Measurements from ENCODE around the gene TTN. TPM values are rescaled to one million over a fixed set of nuclear protein-coding genes. Genes with fewer than 3 reads are reported as not detected.

TTN gene
- total RNA-seq, 1 experiment from 2014 or later, result not detected

DNA sequence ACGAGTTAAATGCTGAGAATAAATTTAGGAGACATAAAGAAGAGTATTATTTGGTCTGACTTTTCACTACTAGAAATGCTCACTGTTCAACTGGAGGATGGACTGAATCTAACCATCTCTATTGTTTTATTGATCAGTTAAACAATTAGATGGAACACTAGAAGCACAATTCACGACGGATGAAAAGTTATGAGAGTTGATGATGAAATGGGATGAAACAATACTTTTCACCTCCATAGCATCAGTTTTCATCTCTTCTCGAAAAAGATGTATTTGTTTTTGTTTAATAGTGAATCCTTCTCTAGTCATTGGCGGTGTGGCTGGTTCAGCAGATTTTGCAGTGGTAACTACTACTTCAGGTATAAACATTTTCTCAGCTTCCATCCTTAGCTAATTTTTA is 19.3 kb downstream of the TTN start:
- no peaks in the 10 kb centered on the region for H3K4me1 ChIP-seq (replicated peaks; ENCODE audit: insufficient read depth)
- no peak overlapping the region for H3K4me3 ChIP-seq
- DNase-seq, result no peak
- no peaks in the 10 kb centered on the region for H3F3A ChIP-seq (ENCODE audit: insufficient read depth, low read depth)
- POLR2A ChIA-PET (ENCODE audit: unreplicated experiment), result interaction anchor here (0.6 kb wide), 1 partner anchor 91 kb away, joined by 4 read pairs; no protein-coding TSS in a partner anchor
- no peaks in the 10 kb centered on the region for H3K27me3 ChIP-seq (ENCODE audit: insufficient read depth, low read depth)
- H3K9me2 ChIP-seq (ENCODE audit: insufficient read depth), result no peaks in the 10 kb centered on the region
- H2AFZ ChIP-seq, result no peak overlapping the region
- no peaks in the 10 kb centered on the region for H4K20me1 ChIP-seq (ENCODE audit: insufficient read depth)
- no peaks in the 10 kb centered on the region for H3K9me3 ChIP-seq (ENCODE audit: insufficient read depth, low read depth)
- no TSS peak for BruUV-seq (replicated peaks)
- H3K4me2 ChIP-seq, result no peak overlapping the region
- TF ChIP-seq EZH2 (IDR thresholded peaks at IDR 0.05; ENCODE audit: low read depth), result no peak
- TF ChIP-seq, protein P1, sequence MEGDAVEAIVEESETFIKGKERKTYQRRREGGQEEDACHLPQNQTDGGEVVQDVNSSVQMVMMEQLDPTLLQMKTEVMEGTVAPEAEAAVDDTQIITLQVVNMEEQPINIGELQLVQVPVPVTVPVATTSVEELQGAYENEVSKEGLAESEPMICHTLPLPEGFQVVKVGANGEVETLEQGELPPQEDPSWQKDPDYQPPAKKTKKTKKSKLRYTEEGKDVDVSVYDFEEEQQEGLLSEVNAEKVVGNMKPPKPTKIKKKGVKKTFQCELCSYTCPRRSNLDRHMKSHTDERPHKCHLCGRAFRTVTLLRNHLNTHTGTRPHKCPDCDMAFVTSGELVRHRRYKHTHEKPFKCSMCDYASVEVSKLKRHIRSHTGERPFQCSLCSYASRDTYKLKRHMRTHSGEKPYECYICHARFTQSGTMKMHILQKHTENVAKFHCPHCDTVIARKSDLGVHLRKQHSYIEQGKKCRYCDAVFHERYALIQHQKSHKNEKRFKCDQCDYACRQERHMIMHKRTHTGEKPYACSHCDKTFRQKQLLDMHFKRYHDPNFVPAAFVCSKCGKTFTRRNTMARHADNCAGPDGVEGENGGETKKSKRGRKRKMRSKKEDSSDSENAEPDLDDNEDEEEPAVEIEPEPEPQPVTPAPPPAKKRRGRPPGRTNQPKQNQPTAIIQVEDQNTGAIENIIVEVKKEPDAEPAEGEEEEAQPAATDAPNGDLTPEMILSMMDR (conservative IDR thresholded peaks at IDR 0.05), result no peak
- CTCF ChIA-PET, result no interaction called here
- no peaks in the 10 kb centered on the region for H3K79me2 ChIP-seq (ENCODE audit: low read depth)
- H3K27ac ChIP-seq, result no peak overlapping the region
- no peaks in the 10 kb centered on the region for H3K36me3 ChIP-seq (ENCODE audit: low read depth)
- intact Hi-C loops (cut with micrococcal nuclease; ENCODE audit: unreplicated experiment), result no loop called here

DNA sequence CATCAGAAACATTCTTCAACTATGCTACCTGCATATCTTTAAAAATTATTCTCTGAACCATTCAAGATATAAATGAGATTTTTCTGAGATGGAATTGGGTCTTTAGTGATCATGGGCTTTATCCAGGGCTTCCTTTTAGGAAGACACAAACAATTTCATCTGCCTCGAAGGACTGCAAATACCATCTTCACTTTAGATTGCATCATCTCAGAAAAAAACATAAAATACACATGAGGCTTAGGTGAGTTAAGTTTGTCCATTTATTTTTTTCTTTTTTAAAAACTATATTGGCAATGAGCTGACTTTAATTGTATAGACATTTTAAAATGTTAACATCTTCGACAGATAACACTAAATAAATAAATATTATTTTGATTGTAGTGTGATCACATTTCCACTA is 20.1 kb downstream of the TTN start:
- no peak overlapping the region for H3K4me3 ChIP-seq
- no peak overlapping the region for H2AFZ ChIP-seq
- no peaks in the 10 kb centered on the region for H3K27me3 ChIP-seq (ENCODE audit: insufficient read depth, low read depth)
- no peak overlapping the region for H3K27ac ChIP-seq
- ChIA-PET CTCF (no interaction called here), POLR2A (ENCODE audit: unreplicated experiment) (interaction anchor here (0.6 kb wide), 1 partner anchor 92 kb away, joined by 4 read pairs; no protein-coding TSS in a partner anchor)
- TF ChIP-seq, protein P1 (conservative IDR thresholded peaks at IDR 0.05), result no peak
- TF ChIP-seq EZH2 (IDR thresholded peaks at IDR 0.05; ENCODE audit: low read depth), result no peak
- H4K20me1 ChIP-seq (ENCODE audit: insufficient read depth), result no peaks in the 10 kb centered on the region
- H3K4me2 ChIP-seq, result no peak overlapping the region
- no peak for DNase-seq
- no peaks in the 10 kb centered on the region for H3F3A ChIP-seq (ENCODE audit: insufficient read depth, low read depth)
- no peaks in the 10 kb centered on the region for H3K36me3 ChIP-seq (ENCODE audit: low read depth)
- no peaks in the 10 kb centered on the region for H3K9me3 ChIP-seq (ENCODE audit: insufficient read depth, low read depth)
- BruUV-seq (replicated peaks), result no TSS peak
- H3K4me1 ChIP-seq (replicated peaks; ENCODE audit: insufficient read depth), result no peaks in the 10 kb centered on the region
- H3K79me2 ChIP-seq (ENCODE audit: low read depth), result no peaks in the 10 kb centered on the region
- no peaks in the 10 kb centered on the region for H3K9me2 ChIP-seq (ENCODE audit: insufficient read depth)
- intact Hi-C loops (cut with micrococcal nuclease; ENCODE audit: unreplicated experiment), result no loop called here

DNA sequence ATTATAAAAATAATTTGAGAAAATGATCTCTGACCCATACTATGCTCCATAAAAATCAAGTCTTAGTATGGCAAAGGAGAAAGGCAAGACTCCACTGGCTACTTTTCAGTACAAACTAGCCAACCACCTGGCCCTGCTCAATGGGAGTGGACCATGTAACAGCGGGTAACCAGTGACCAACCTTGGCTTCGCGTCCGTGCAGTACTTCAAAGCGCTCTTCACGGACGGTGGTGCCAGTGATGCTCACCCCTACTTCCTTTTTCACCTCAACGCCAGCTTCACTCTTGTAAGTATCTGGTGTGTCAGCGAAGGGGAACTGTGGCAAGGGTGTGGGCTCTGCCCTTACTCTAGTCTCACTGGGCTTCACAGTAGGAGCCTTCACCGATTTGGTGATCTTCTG is 23.3 kb downstream of the TTN start:
- no peak overlapping the region for H3K4me2 ChIP-seq
- H3K9me2 ChIP-seq (ENCODE audit: insufficient read depth), result no peaks in the 10 kb centered on the region
- no peaks in the 10 kb centered on the region for H3K36me3 ChIP-seq (ENCODE audit: low read depth)
- no TSS peak for BruUV-seq (replicated peaks)
- no peaks in the 10 kb centered on the region for H3K79me2 ChIP-seq (ENCODE audit: low read depth)
- H3K27me3 ChIP-seq (ENCODE audit: insufficient read depth, low read depth), result no peaks in the 10 kb centered on the region
- no peaks in the 10 kb centered on the region for H4K20me1 ChIP-seq (ENCODE audit: insufficient read depth)
- no peaks in the 10 kb centered on the region for H3F3A ChIP-seq (ENCODE audit: insufficient read depth, low read depth)
- H3K9me3 ChIP-seq (ENCODE audit: insufficient read depth, low read depth), result no peaks in the 10 kb centered on the region
- no peaks in the 10 kb centered on the region for H3K4me1 ChIP-seq (replicated peaks; ENCODE audit: insufficient read depth)
- H3K27ac ChIP-seq, result no peak overlapping the region
- ChIA-PET CTCF (no interaction called here), POLR2A (ENCODE audit: unreplicated experiment) (no interaction called here)
- TF ChIP-seq, protein P1 (conservative IDR thresholded peaks at IDR 0.05), result no peak
- no peak for TF ChIP-seq EZH2 (IDR thresholded peaks at IDR 0.05; ENCODE audit: low read depth)
- DNase-seq, result no peak
- no peak overlapping the region for H2AFZ ChIP-seq
- intact Hi-C loops (cut with micrococcal nuclease; ENCODE audit: unreplicated experiment), result no loop called here
- no peak overlapping the region for H3K4me3 ChIP-seq

All from PC-9 (cell line).